Measurements from ENCODE around the gene CCNL2.
A peak's percentile ranks its signal among the peaks of the same experiment; 100 is the strongest.
"Not testable (repeated sequence)": the region's sequence is repeated elsewhere in the genome, so short reads cannot be mapped to it uniquely, and the experiment has no call there.

CCNL2 gene

DNA sequence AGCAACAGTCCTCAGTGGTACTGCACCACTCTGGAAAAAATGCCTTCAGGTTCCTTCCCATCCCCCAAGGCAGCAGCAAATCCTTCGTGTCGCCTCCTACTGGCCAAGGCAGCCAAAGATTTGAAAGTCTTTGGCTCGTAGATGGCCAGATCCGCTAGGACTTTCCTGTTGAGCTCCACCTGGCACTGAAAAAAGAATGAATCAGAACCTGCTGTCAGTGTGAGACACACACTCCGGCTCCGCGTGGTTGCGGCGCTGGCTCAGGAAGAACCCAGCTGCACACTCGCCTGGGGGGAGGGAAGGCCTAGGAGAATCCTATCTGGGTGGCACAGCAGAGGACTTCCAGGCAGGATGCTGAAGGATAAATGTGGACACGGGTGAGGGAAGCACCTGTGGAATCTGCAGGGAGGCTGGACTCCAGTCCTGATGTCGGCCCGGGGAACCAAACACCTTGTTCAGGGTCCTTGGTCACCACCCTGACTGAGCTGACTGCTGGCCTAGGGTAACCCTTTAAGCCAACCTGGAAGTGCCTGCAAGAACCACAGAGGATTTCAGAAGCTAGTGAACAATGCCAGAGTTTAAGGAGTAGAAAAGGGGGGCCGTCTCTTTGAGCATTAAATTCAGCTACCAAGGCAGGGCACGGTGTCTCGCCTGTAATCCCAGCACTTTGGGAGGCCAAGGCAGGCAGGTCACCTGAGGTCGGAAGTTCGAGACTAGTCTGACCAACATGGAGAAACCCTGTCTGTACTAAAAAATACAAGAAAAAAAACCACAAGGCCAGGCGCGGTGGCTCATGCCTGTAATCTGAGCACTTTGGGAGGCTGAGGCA is 3.2 kb upstream of the CCNL2 start:
- peak overlapping the region; percentile 34 for H3K27ac ChIP-seq
- peak; percentile 61 for DNase-seq (ENCODE audit: low read depth, low spot score)

DNA sequence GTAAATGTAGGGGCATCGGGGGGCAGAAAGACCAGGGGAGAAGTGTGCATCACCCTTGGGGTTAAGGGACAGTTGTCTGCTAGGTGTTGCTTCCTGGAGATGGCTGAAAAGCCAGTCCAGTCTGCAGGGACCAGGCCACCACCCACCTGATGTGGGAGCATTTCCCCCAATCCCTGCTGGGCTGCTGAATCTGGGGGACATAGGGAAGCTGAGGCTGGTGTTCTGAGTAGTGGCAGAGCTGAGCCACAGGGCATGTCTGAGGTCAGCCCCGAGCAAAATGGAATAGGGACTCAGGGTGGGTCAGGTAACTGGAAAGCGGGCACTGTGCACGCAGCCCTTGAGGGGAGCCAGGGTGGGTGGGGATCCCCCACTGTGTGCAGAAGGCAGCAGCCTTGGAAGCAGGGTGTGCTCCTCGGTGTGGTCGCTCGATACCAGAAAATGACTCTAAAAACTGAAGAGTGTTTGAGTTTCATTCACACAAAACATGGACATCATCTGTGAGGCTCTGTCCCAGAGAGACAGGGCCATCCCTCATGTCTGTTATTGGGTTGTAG is 2.4 kb upstream of the CCNL2 start:
- no peak for DNase-seq (ENCODE audit: low read depth, low spot score)
- H3K27ac ChIP-seq, result peak overlapping the region; percentile 34

DNA sequence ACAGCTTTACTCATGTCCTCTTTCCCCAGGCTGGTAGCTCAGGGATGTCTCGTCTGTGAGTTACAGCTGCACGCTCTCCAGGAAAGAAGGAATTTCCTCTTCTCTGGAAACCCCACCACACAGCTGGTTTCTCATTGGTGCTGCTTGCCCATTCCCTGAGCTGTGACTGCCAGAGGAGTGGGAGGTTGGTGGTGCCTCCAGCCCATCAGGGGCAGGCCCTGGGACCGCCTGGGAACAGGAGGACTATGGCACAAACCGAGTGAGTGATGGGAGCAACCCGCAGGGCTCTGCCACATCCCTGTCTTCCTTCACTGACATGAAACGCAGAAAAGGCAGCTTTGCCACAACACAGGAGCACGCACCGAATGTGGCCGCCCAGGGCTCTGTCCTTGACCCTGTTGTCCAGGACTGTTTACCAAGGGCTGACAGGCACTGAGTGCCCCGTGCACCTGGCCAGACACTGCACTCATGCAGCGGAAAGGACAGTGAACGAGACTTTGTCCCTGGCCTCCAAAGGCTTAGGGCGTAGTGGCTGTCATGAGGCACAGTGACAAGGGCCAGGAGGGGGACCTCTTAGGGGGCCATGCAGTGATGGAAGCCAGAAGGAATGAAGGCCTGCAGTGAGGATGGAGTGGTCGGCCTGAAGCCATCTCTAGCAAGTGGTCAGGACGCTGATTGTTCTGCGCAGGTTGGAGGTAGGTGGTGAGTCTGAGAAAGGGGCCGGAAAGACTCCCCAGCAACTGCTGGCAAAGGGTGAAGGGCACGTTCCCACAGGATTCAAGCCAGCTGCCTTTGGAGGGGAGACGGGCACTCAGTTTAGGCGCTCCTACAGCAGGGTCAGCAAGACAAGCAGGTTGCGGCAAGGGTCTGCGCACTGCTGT is 1.7 kb upstream of the CCNL2 start:
- DNase-seq (ENCODE audit: low read depth, low spot score), result no peak
- peak overlapping the region; percentile 70 for H3K27ac ChIP-seq

DNA sequence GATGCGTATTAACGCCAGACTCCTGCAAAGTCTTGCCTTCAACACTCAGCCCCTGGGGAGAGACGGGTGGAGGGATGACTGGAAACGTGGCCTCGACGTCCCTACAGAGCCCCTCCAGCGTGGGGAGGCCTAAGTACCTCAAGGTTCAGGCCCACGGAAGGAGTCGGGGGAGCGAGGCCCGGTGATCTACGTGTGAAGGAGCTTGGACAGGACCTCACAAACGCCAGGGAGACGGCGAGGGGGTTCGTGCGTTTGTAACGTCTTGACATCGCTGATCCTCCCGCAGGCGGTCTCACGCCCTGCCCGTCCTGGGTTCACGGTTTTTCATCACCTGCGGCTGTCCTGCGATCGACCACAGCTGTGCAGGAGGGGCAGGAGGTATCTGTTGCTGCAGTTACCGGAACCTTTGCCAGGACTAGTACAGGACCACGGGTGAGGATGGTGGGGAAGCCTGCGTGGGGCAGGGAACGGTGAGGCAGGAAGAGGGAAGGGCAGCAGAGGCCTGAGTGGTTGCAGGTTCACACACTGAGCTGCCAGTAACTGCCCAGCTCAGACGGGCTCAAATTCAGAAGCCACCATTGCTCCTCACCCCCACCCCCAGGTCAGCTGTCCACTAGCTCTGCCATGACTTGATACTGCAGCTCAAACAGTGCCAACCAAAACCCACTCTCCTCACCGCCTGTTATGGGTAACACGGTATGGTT is 889 bp upstream of the CCNL2 start:
- no peak for DNase-seq (ENCODE audit: low read depth, low spot score)
- H3K27ac ChIP-seq, result peak overlapping the region; percentile 70

DNA sequence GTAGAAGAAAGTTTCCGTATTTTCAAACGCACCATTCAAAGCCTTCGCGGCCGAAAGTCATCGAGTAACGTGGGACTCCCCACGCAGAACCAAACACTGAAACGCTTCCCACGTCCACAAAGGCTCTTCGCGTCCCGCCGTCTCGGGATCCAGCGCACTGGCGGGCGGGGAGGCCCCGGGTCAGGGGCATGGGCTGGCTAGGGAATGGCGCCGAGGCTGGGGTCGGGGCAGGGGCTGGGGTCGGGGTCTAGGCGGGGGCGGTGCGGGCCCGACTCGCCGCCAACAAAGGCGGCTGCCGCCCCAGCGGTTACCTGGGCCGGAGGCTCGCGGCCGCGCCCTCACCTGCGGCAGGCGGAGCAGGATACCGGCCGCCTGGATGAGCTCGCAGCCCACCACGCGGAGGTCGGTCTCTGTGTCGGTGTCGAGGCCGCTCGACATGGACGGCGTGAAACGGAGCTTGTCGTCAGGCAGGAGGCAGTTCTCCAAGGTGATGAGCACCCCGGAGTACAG is 403 bp downstream of the CCNL2 start:
- H3K27ac ChIP-seq, result peak overlapping the region; percentile 70
- DNase-seq (ENCODE audit: low read depth, low spot score), result no peak

DNA sequence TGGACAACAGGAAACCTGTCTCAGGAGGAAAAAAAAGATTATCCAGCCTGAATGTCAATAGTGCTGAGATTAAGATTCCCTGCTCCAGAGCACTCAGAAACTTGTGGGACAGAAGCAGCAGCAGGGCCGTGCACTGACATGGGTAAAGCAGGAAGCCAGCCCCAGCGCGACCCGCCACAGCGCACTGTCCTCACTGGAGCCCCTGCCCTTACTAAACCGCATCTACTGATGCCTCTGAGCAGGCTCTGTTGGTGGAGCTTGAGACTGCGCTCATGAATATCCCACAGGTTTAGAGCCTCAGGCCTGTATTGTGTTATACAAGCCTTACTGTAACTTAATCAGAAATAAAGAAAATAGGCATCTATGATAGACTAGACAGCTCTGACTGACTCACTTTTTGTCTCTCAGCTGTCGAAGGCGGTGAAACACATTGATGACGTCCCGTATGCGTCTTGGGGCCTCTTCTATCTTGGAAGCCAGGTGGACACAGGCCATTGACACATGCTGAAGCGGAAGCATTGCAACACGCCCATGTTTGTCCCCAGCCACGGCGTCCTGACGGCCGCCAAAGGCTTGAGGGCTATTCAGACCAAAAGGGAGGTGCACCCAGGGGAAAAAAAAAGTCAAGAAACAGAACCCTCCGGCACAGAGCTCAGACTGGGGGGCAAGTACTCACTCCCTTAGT is 1.2 kb downstream of the CCNL2 start:
- DNase-seq (ENCODE audit: low read depth, low spot score), result no peak
- H3K27ac ChIP-seq, result peak overlapping the region; percentile 70

DNA sequence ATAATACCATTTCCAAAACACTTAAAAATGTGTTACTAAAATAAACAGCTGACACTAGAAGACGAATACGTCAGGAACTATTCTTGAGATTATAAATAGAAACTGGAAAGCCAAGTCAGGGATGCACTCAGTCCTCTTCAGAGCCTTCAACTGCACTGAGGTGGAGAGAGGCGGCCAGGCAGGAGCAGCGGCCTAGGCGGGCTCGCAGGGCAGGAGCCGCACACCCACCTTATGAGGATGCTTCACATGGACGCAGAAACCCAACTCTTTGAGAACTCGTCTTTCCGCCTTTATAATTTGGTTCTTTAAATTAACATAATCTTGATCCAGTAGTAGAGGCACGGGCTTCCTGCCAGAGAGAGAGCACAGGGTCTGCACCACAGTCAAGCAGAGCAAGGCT is 4.0 kb downstream of the CCNL2 start:
- no peak overlapping the region for H3K27ac ChIP-seq
- DNase-seq (ENCODE audit: low read depth, low spot score), result no peak

DNA sequence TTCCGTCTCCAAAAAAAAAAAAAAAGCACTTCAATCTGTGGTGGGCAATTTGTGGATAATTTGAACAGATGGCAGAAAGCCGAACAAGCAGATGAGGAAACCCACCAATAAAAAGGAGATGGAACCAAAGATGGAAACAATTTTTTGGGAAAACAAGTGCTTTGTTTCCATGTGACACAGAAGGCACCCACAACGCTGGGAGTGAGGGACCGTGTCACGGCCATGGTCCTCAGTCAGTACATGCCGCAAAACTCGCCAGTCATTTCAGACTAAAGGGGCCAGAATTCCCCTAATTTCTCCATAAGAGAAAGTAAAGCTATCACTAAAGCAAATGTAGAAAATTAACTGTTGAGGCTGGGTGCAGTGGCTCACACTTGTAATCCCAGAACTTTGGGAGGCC is 5.0 kb downstream of the CCNL2 start:
- DNase-seq (ENCODE audit: low read depth, low spot score), result no peak
- no peak overlapping the region for H3K27ac ChIP-seq

DNA sequence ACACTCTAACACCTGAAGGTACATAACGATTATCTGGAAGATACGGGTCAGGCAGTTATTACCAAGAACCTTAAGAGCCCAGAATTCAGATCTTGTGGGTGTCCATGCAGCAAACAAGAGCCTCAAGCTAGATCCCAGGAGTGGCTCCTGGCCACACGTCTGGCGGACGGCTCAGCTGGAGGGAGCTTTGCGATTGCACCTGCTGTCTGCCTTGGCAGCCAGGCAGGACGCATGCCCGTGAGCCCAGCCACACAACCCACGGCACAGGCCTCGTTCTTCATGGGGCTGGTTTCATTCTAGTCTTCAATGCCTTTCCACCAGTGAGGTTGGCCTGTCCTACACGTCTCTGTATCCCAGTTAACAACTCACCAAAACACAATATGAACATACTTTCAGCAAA is 5.7 kb downstream of the CCNL2 start:
- no peak for DNase-seq (ENCODE audit: low read depth, low spot score)
- no peak overlapping the region for H3K27ac ChIP-seq

DNA sequence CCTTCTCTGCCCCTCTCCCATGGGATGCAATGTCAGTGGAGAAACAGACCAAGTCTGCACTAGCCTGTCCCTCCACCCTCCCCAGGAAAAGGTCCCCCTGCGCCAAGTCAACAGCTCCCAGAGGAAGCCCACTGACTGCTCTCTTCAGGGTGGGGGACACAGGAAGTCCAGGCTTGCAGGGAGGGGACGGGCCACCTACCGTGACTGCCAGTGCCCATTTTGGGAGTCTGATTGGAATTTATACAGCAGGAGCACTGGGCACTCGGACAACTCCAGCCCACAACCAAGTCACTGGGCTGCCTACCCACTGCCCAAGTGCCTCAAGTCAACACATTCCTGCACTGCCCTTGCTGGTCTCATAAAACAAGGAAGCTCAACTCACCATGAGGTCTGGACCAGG is 6.1 kb downstream of the CCNL2 start:
- no peak overlapping the region for H3K27ac ChIP-seq
- DNase-seq (ENCODE audit: low read depth, low spot score), result no peak

DNA sequence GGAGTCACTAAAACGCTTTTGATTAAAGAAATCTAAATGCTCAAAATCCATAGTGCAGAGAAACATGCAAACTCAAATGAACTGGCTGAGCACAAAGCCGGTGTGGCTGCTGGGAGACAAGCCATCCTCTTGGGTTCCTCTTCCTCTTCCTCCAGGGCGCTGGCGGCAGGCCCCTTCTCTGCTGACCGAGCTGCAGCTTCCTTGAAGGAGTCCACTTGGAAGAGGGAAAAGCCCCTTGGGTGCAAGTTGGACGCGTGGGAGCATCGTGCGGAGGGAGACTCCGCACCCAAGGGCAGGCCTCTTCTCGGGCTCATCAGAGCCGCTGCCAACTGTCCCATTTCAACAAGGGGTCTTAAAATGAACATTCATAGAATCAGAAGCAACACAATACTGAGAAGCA is 7.9 kb downstream of the CCNL2 start:
- H3K27ac ChIP-seq, result no peak overlapping the region
- DNase-seq (ENCODE audit: low read depth, low spot score), result no peak

DNA sequence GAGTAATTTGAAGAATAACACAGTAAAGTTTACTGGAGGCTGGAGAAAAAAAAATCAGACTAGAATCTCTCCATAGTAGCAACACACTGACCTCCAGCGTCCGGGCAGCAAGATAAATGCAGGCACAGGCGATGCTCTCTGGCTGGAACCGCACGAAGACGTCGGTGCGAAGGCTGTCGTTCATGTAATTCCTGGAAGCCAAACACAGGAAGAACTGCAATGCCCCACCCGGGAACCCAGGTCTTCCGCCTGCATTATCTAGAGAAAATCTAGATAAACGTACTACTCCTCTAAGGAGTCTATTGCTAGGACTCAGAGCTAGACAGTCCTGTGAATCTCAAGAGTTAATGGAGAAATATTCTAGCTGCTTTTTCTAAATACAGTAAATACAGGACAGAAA is 8.5 kb downstream of the CCNL2 start:
- H3K27ac ChIP-seq, result no peak overlapping the region

DNA sequence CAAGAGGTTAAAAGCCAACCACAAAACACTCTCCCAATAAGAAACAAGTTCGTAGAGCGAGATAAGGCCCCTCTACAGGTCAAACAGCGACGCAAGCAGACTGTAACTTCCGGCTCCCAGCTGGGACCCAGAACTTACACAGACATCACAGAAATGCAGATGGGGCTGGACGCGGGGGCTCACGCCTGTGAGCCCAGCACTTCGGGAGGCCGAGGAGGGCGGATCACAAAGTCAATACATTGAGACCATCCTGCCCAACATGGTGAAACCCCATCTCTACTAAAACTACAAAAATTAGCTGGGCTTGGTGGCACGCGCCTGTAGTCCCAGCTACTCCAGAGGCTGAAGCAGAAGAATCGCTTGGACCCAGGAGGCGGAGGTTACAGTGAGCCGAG is 11.1 kb downstream of the CCNL2 start:
- H3K27ac ChIP-seq, result no peak overlapping the region
- DNase-seq (ENCODE audit: low read depth, low spot score), result no peak

More for the DNA sequence above, 8.5 kb downstream of the CCNL2 start:
- DNase-seq (ENCODE audit: low read depth, low spot score), result no peak

DNA sequence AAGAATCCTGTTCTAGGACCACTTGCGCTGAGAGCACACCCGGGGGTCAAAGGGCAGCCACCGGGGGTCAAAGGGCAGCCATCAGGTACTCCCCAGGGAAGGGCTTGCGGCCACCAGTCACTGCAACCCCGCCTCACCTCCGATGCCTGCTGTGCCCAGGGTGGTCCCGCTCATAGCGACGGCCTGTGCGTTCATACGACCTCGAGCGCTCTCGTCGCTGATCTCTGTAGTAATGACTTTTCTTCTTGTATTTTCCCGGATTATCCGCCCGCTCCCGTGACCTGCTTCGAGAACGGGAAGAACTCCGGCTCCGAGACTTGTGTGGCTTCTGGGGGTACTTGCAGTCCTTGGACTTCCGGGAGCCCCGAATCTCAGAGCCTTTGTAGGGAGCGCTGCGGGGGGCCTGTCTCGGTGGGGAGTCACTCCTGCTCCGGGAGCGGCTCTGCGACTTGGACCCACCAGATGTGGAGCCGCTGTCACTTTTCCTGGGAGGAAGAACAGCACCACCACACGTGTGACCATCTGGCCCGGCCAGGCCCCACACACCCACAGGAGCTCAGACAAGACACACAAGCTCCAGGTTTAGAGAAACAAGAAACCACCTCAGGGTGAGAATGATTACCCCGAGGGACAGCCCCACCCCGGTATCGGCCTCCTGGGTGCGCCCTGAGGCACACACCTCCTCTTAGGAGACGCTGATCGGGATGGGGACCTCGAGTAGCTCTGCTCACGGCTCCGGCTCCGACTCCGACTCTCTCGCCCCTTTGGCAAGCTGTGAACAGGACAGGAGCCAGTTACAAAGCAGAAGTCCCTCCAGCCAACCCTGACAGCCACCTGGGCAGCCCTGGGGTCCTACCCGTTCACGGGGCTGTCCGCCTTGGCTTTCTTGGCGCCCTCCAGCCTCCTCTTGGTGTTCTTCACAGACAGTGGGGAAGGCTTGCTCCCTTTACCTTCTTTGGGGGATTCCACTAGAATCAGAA is 11.7 kb downstream of the CCNL2 start:
- no peak for DNase-seq (ENCODE audit: low read depth, low spot score)
- no peak overlapping the region for H3K27ac ChIP-seq

DNA sequence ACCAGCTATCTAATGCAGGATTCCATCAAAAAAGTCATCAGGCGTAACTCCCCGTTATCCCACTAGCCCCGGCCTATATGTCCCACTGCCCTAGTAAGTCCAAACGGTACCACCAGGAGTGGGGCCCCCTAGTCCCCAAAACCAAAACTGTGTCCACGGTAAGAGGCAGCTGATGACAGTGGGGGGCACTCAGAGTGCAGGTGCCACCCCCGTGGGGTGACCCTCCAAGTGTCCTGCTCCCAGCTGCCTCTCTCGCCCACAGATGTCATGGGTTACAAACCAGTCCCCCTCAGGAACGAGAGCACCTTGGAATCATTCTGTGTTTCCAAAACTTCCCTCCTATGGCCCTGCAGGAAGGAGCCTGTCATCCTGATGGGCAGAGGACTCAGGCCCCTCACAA is 13.2 kb downstream of the CCNL2 start:
- no peak overlapping the region for H3K27ac ChIP-seq
- DNase-seq (ENCODE audit: low read depth, low spot score), result no peak

DNA sequence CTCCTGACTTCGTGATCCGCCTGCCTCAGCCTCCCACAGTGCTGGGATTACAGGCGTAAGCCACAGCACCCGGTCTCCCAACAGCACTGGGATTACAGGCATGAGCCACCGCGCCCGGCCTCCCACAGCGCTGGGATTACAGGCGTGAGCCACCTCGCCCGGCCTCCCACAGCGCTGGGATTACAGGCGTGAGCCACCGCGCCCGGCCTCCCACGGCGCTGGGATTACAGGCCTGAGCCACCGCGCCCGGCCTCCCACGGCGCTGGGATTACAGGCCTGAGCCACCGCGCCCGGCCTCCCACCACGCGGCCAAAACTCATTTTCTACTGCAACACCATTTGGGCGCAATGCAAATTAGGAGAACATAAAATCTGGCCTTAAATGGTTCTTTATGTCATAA is 13.8 kb downstream of the CCNL2 start:
- not testable (repeated sequence) for DNase-seq (ENCODE audit: low read depth, low spot score)

DNA sequence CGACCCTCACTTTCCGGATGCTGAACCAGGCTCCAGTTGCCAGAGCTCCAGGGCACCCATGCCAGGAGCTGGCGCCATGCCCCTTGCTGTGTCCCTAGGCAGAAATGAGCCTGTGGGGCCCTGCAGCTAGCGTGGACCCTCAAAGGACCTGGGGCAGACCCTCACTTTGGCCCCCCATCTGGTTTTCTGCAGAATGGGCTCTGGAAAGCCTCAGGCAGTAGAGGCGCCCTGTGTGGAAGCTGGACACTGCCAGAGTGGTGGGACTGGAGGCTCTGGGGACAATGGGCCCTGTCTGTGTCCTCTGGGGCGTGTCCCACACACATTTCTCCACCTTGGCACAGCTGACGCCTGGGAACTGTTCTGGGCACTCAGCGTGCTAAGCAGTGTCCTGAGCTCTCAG is 17.8 kb downstream of the CCNL2 start:
- H3K27ac ChIP-seq, result no peak overlapping the region
- DNase-seq (ENCODE audit: low read depth, low spot score), result no peak

More for the DNA sequence above, 13.8 kb downstream of the CCNL2 start:
- not testable (repeated sequence) for H3K27ac ChIP-seq

DNA sequence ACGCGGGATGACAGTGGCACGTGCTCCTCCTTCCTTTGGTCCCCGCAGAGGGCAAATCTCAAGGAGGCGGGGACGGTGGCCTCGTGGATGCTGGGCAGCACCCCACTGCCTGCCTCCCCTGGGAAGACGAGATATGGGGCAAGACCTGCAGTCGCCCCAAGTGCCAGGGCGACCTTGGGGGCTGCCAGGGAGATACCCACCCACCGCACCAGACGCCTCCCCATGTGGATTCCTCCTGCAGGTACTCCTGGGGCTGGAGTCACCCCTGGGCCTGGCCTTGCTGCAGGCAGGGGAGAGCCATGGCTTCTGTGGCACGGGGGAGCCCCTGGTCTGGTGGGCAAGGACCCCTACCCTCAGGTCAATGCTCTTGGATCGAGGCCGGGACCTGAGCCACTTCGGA is 18.3 kb downstream of the CCNL2 start:
- no peak overlapping the region for H3K27ac ChIP-seq

More for the DNA sequence above, 18.3 kb downstream of the CCNL2 start:
- DNase-seq (ENCODE audit: low read depth, low spot score), result no peak

Data from epithelial cell of prostate (primary cell).